H7 (cell line): ENCODE measurements around the gene TBXAS1. TPM values are rescaled to one million over a fixed set of nuclear protein-coding genes. Genes with fewer than 3 reads are reported as not detected.
"Not testable (repeated sequence)": the region's sequence is repeated elsewhere in the genome, so short reads cannot be mapped to it uniquely, and the experiment has no call there.

Source experiments
- DNase-seq: peaks from one replicate; pipeline ENCODE4 v3.0.0; 2012
- H3K27me3 ChIP-seq: 2 replicates; pipeline ENCODE4 v1.6.0; 2011; ENCODE audit warnings: mild to moderate bottlenecking, low read length; ENCODE audit not compliant: control insufficient read depth, insufficient read depth
- H3K36me3 ChIP-seq: replicated peaks from 2 replicates; pipeline ENCODE4 v1.5.1; 2011; ENCODE audit warnings: low read length; ENCODE audit not compliant: control insufficient read depth, insufficient read depth
- H3K4me3 ChIP-seq: 2 replicates; pipeline ENCODE4 v1.5.1; 2011; ENCODE audit warnings: low read depth, mild to moderate bottlenecking, control low read depth, low read length, moderate library complexity; ENCODE audit not compliant: insufficient read depth
- total RNA-seq: library from RNA; depleted of rRNA; stranded (reverse); fragments of >200 nt; shearing (Covaris generic); gene quantifications from 2 replicates; pipeline ENCODE4 v1.2.3, GENCODE V29; 2014

The TBXAS1 gene
- total RNA-seq, 1 experiment from 2014 or later, result 0.76 TPM

- Histone ChIP-seq H3K4me3 (no peak overlapping the region), H3K27me3 (no peaks in the 10 kb centered on the region), H3K36me3 (no peaks in the 10 kb centered on the region)
- no peak for DNase-seq
Measured at GRCh38 chr7:139915864-139916716, 87.0 kb downstream of the TBXAS1 start.

GRCh38 chr7:139916717-139917395, 87.8 kb downstream of the TBXAS1 start:
- H3K36me3 ChIP-seq, result no peaks in the 10 kb centered on the region
- no peak for DNase-seq
- no peak overlapping the region for H3K4me3 ChIP-seq
- no peaks in the 10 kb centered on the region for H3K27me3 ChIP-seq

GRCh38 chr7:139917851-139918250, 88.8 kb downstream of the TBXAS1 start:
- DNase-seq, result no peak
- no peaks in the 10 kb centered on the region for H3K27me3 ChIP-seq
- no peak overlapping the region for H3K4me3 ChIP-seq
- no peaks in the 10 kb centered on the region for H3K36me3 ChIP-seq

- H3K27me3 ChIP-seq, result no peaks in the 10 kb centered on the region
- no peak overlapping the region for H3K4me3 ChIP-seq
- H3K36me3 ChIP-seq, result no peaks in the 10 kb centered on the region
- DNase-seq, result no peak
Measured at GRCh38 chr7:139918480-139918879, 89.4 kb downstream of the TBXAS1 start.

GRCh38 chr7:139923090-139923489, 94.0 kb downstream of the TBXAS1 start:
- no peaks in the 10 kb centered on the region for H3K36me3 ChIP-seq
- H3K4me3 ChIP-seq, result no peak overlapping the region
- DNase-seq, result no peak
- no peaks in the 10 kb centered on the region for H3K27me3 ChIP-seq

- Histone ChIP-seq H3K27me3 (no peaks in the 10 kb centered on the region), H3K4me3 (no peak overlapping the region), H3K36me3 (no peaks in the 10 kb centered on the region)
- no peak for DNase-seq
Measured at GRCh38 chr7:139924461-139924860, 95.4 kb downstream of the TBXAS1 start.

GRCh38 chr7:139929221-139929620, 100.2 kb downstream of the TBXAS1 start:
- DNase-seq, H3K36me3 ChIP-seq, H3K27me3 ChIP-seq, H3K4me3 ChIP-seq: not testable (repeated sequence)

GRCh38 chr7:139930286-139930965, 101.4 kb downstream of the TBXAS1 start:
- DNase-seq, result no peak
- Histone ChIP-seq H3K36me3 (no peaks in the 10 kb centered on the region), H3K27me3 (no peaks in the 10 kb centered on the region), H3K4me3 (no peak overlapping the region)

GRCh38 chr7:139931190-139931934, 102.3 kb downstream of the TBXAS1 start:
- Histone ChIP-seq H3K36me3 (no peaks in the 10 kb centered on the region), H3K4me3 (no peak overlapping the region), H3K27me3 (no peaks in the 10 kb centered on the region)
- DNase-seq, result no peak

GRCh38 chr7:139932531-139932930, 103.5 kb downstream of the TBXAS1 start:
- Histone ChIP-seq H3K27me3 (no peaks in the 10 kb centered on the region), H3K4me3 (no peak overlapping the region), H3K36me3 (no peaks in the 10 kb centered on the region)
- no peak for DNase-seq

GRCh38 chr7:139936760-139937310, 107.8 kb downstream of the TBXAS1 start:
- H3K27me3 ChIP-seq, result no peaks in the 10 kb centered on the region
- H3K36me3 ChIP-seq, result no peaks in the 10 kb centered on the region
- H3K4me3 ChIP-seq, result no peak overlapping the region
- DNase-seq, result no peak

GRCh38 chr7:139937715-139938114, 108.7 kb downstream of the TBXAS1 start:
- no peak overlapping the region for H3K4me3 ChIP-seq
- no peaks in the 10 kb centered on the region for H3K36me3 ChIP-seq
- H3K27me3 ChIP-seq, result no peaks in the 10 kb centered on the region
- DNase-seq, result no peak

GRCh38 chr7:139940866-139941265, 111.8 kb downstream of the TBXAS1 start:
- H3K36me3 ChIP-seq, result no peaks in the 10 kb centered on the region
- H3K4me3 ChIP-seq, result no peak overlapping the region
- no peaks in the 10 kb centered on the region for H3K27me3 ChIP-seq
- no peak for DNase-seq

- H3K27me3 ChIP-seq, result no peaks in the 10 kb centered on the region
- no peak for DNase-seq
- no peaks in the 10 kb centered on the region for H3K36me3 ChIP-seq
- no peak overlapping the region for H3K4me3 ChIP-seq
Measured at GRCh38 chr7:139941421-139941820, 112.4 kb downstream of the TBXAS1 start.
